Islet of Langerhans (tissue), 1 donor: ENCODE data around the gene HSD11B1.
"Not testable (repeated sequence)": the region's sequence is repeated elsewhere in the genome, so short reads cannot be mapped to it uniquely, and the experiment has no call there.

Experiments used
- FAIRE-seq: peaks from one replicate; lab custom pipeline; 2011; peaks lifted over from hg19 to GRCh38; lab: Jason Lieb, UNC

Gene HSD11B1

GRCh38 chr1:209692296-209692695, 12.3 kb upstream of the HSD11B1 start:
- FAIRE-seq: no peak

- peak; percentile 95 for FAIRE-seq
Measured at GRCh38 chr1:209692745-209693504, 11.7 kb upstream of the HSD11B1 start.

GRCh38 chr1:209696673-209697072, 8.0 kb upstream of the HSD11B1 start:
- no peak for FAIRE-seq

- FAIRE-seq: no peak
Measured at GRCh38 chr1:209697126-209697525, 7.5 kb upstream of the HSD11B1 start.

- not testable (repeated sequence) for FAIRE-seq
Measured at GRCh38 chr1:209700686-209701085, 4.0 kb upstream of the HSD11B1 start.

GRCh38 chr1:209702832-209703231, 1.8 kb upstream of the HSD11B1 start:
- FAIRE-seq: no peak

- no peak for FAIRE-seq
Measured at GRCh38 chr1:209703834-209704504, 677 bp upstream of the HSD11B1 start.

- no peak for FAIRE-seq
Measured at GRCh38 chr1:209705033-209705598, 470 bp downstream of the HSD11B1 start.

GRCh38 chr1:209706622-209707021, 2.0 kb downstream of the HSD11B1 start:
- no peak for FAIRE-seq

GRCh38 chr1:209707308-209707707, 2.7 kb downstream of the HSD11B1 start:
- no peak for FAIRE-seq

- FAIRE-seq: no peak
Measured at GRCh38 chr1:209708297-209708696, 3.7 kb downstream of the HSD11B1 start.

GRCh38 chr1:209710093-209710492, 5.4 kb downstream of the HSD11B1 start:
- FAIRE-seq: no peak

- FAIRE-seq: no peak
Measured at GRCh38 chr1:209710847-209711246, 6.2 kb downstream of the HSD11B1 start.

GRCh38 chr1:209714338-209714737, 9.7 kb downstream of the HSD11B1 start:
- FAIRE-seq: no peak

GRCh38 chr1:209715314-209715713, 10.7 kb downstream of the HSD11B1 start:
- no peak for FAIRE-seq

GRCh38 chr1:209717818-209718217, 13.2 kb downstream of the HSD11B1 start:
- FAIRE-seq: peak; percentile 45

- FAIRE-seq: no peak
Measured at GRCh38 chr1:209720326-209720725, 15.7 kb downstream of the HSD11B1 start.

GRCh38 chr1:209720826-209721225, 16.2 kb downstream of the HSD11B1 start:
- no peak for FAIRE-seq

- FAIRE-seq: no peak
Measured at GRCh38 chr1:209721323-209721722, 16.7 kb downstream of the HSD11B1 start.

GRCh38 chr1:209723265-209723664, 18.6 kb downstream of the HSD11B1 start:
- FAIRE-seq: no peak

- no peak for FAIRE-seq
Measured at GRCh38 chr1:209723756-209724693, 19.4 kb downstream of the HSD11B1 start.

- FAIRE-seq: no peak
Measured at GRCh38 chr1:209727286-209727685, 22.6 kb downstream of the HSD11B1 start.
